ENCODE results near the gene ITPK1.

GRCh38 chr14:93085911-93086310 is 29.8 kb downstream of the ITPK1 start:
- TF ChIP-seq CTCF (conservative IDR thresholded peaks at IDR 0.05) = no peak
- no peak for TF ChIP-seq ZFX (IDR thresholded peaks at IDR 0.05)
